ENCODE measurements around the gene ACAD11.

DNA sequence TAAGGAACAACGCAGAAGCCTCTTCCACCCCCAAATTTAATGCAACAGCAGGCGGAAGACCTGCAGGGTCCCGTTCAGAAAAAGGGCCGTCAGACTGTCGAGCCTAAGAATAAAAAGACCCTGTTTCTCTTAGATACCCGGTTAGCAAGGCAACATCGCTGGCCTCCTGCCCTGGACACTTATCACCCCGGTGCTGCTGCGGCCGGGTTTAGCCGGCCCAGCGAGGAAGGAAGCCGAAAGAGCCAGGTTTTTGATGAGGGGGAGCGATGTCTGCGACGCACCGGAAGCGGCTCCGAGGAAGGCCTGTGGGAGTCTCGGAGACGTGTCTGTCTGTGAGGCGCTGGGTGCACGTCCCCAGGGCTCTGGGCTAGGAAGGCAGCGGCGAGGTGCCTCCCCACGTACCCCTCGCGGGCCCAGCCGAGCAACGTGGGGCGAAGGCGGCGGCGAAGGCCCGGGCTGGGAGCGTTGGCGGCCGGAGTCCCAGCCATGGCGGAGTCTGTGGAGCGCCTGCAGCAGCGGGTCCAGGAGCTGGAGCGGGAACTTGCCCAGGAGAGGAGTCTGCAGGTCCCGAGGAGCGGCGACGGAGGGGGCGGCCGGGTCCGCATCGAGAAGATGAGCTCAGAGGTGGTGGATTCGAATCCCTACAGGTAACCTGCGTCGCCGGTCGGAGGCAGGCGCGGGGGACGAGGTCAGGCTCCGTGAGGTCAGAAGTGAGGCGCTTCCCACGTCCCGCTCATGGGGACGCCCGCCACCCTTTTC lies 622 bp upstream of the ACAD11 start, which contains the start of gene UBA5:
- TF ChIP-seq, protein P1, sequence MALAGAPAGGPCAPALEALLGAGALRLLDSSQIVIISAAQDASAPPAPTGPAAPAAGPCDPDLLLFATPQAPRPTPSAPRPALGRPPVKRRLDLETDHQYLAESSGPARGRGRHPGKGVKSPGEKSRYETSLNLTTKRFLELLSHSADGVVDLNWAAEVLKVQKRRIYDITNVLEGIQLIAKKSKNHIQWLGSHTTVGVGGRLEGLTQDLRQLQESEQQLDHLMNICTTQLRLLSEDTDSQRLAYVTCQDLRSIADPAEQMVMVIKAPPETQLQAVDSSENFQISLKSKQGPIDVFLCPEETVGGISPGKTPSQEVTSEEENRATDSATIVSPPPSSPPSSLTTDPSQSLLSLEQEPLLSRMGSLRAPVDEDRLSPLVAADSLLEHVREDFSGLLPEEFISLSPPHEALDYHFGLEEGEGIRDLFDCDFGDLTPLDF (CRISPR knock-in tag; IDR thresholded peaks at IDR 0.05) = no peak
- TF ChIP-seq, protein P2, sequence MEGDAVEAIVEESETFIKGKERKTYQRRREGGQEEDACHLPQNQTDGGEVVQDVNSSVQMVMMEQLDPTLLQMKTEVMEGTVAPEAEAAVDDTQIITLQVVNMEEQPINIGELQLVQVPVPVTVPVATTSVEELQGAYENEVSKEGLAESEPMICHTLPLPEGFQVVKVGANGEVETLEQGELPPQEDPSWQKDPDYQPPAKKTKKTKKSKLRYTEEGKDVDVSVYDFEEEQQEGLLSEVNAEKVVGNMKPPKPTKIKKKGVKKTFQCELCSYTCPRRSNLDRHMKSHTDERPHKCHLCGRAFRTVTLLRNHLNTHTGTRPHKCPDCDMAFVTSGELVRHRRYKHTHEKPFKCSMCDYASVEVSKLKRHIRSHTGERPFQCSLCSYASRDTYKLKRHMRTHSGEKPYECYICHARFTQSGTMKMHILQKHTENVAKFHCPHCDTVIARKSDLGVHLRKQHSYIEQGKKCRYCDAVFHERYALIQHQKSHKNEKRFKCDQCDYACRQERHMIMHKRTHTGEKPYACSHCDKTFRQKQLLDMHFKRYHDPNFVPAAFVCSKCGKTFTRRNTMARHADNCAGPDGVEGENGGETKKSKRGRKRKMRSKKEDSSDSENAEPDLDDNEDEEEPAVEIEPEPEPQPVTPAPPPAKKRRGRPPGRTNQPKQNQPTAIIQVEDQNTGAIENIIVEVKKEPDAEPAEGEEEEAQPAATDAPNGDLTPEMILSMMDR (IDR thresholded peaks at IDR 0.05) = no peak
- TF ChIP-seq ELF4 (CRISPR knock-in tag; IDR thresholded peaks at IDR 0.05; ENCODE audit: low read depth) (no peak), GRHL2 (CRISPR knock-in tag; IDR thresholded peaks at IDR 0.05; ENCODE audit: insufficient replicate concordance, severe bottlenecking) (no peak), FOXP1 (CRISPR knock-in tag; IDR thresholded peaks at IDR 0.05; ENCODE audit: borderline replicate concordance) (peak; percentile 88), JUN (CRISPR knock-in tag; IDR thresholded peaks at IDR 0.05) (peak; percentile 68; the same call in 1 of the 2 replicates), ZNF232 (CRISPR knock-in tag; IDR thresholded peaks at IDR 0.05) (peak; percentile 50; the same call in 1 of the 2 replicates), TCF7 (CRISPR knock-in tag; IDR thresholded peaks at IDR 0.05; ENCODE audit: low read depth) (peak; percentile 72; the same call in 1 of the 2 replicates)
- TF ChIP-seq, protein P3, sequence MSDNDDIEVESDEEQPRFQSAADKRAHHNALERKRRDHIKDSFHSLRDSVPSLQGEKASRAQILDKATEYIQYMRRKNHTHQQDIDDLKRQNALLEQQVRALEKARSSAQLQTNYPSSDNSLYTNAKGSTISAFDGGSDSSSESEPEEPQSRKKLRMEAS (CRISPR knock-in tag; IDR thresholded peaks at IDR 0.05) = no peak
- TF ChIP-seq, protein P4, sequence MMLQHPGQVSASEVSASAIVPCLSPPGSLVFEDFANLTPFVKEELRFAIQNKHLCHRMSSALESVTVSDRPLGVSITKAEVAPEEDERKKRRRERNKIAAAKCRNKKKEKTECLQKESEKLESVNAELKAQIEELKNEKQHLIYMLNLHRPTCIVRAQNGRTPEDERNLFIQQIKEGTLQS (CRISPR knock-in tag; conservative IDR thresholded peaks at IDR 0.05) = no peak

All from WTC11 (cell line).